ENCODE results near the gene SLCO2A1. TPM values are rescaled to one million over a fixed set of nuclear protein-coding genes. Genes with fewer than 3 reads are reported as not detected.

SLCO2A1 gene
- total RNA-seq, 2 experiments from 2014 or later, result not detected

GRCh38 chr3:133989936-133990702, 39.6 kb downstream of the SLCO2A1 start:
- peaks cover 9% of the 10 kb centered on the region for H3K27me3 Mint-ChIP-seq (ENCODE audit: low read depth)
- DNase-seq, result no peak
- no peaks in the 10 kb centered on the region for H3K4me1 Mint-ChIP-seq (ENCODE audit: low read depth)
- H3K36me3 Mint-ChIP-seq (ENCODE audit: low read depth), result no peaks in the 10 kb centered on the region
- no peak overlapping the region for H3K27ac Mint-ChIP-seq
- CTCF ChIA-PET, result no interaction called here
- no peaks in the 10 kb centered on the region for H3K9me3 Mint-ChIP-seq
- intact Hi-C loops (cut with micrococcal nuclease), result no loop called here
- H3K4me3 Mint-ChIP-seq, result no peak overlapping the region

- no peaks in the 10 kb centered on the region for H3K9me3 Mint-ChIP-seq
- H3K4me3 Mint-ChIP-seq, result no peak overlapping the region
- H3K27ac Mint-ChIP-seq, result no peak overlapping the region
- intact Hi-C loops (cut with micrococcal nuclease), result no loop called here
- DNase-seq, result no peak
- CTCF ChIA-PET, result no interaction called here
- H3K4me1 Mint-ChIP-seq (ENCODE audit: low read depth), result no peaks in the 10 kb centered on the region
- peaks cover 6% of the 10 kb centered on the region for H3K27me3 Mint-ChIP-seq (ENCODE audit: low read depth)
- H3K36me3 Mint-ChIP-seq (ENCODE audit: low read depth), result no peaks in the 10 kb centered on the region
These were observed 41.0 kb downstream of the SLCO2A1 start for GRCh38 chr3:133988631-133989161.

- Mint-ChIP-seq H3K27me3 (ENCODE audit: low read depth) (peaks cover 4% of the 10 kb centered on the region), H3K4me1 (ENCODE audit: low read depth) (no peaks in the 10 kb centered on the region), H3K4me3 (no peak overlapping the region), H3K27ac (no peak overlapping the region), H3K9me3 (no peaks in the 10 kb centered on the region), H3K36me3 (ENCODE audit: low read depth) (no peaks in the 10 kb centered on the region)
- intact Hi-C loops (cut with micrococcal nuclease), result no loop called here
- DNase-seq, result no peak
- CTCF ChIA-PET, result no interaction called here
These were observed 41.7 kb downstream of the SLCO2A1 start for GRCh38 chr3:133987948-133988484.

- intact Hi-C loops (cut with micrococcal nuclease), result no loop called here
- Mint-ChIP-seq H3K9me3 (no peaks in the 10 kb centered on the region), H3K27me3 (ENCODE audit: low read depth) (peaks cover 4% of the 10 kb centered on the region), H3K4me3 (no peak overlapping the region), H3K4me1 (ENCODE audit: low read depth) (no peaks in the 10 kb centered on the region), H3K27ac (no peak overlapping the region), H3K36me3 (ENCODE audit: low read depth) (no peaks in the 10 kb centered on the region)
- CTCF ChIA-PET, result interaction anchor here (1.0 kb wide), 1 partner anchor 8 kb away, joined by 4 read pairs; no protein-coding TSS in a partner anchor
- no peak for DNase-seq
These were observed 42.6 kb downstream of the SLCO2A1 start for GRCh38 chr3:133987136-133987535.

GRCh38 chr3:133986311-133986710, 43.4 kb downstream of the SLCO2A1 start:
- H3K4me3 Mint-ChIP-seq, result no peak overlapping the region
- H3K9me3 Mint-ChIP-seq, result no peaks in the 10 kb centered on the region
- peaks cover 4% of the 10 kb centered on the region for H3K27me3 Mint-ChIP-seq (ENCODE audit: low read depth)
- intact Hi-C loops (cut with micrococcal nuclease), result no loop called here
- no peaks in the 10 kb centered on the region for H3K36me3 Mint-ChIP-seq (ENCODE audit: low read depth)
- no peaks in the 10 kb centered on the region for H3K4me1 Mint-ChIP-seq (ENCODE audit: low read depth)
- H3K27ac Mint-ChIP-seq, result no peak overlapping the region
- no peak for DNase-seq
- CTCF ChIA-PET, result interaction anchor here (0.6 to 1.0 kb wide), 2 partner anchors 9 to 162 kb away, joined by 3 to 4 read pairs; no protein-coding TSS in a partner anchor

GRCh38 chr3:133984975-133985374, 44.8 kb downstream of the SLCO2A1 start:
- intact Hi-C loops (cut with micrococcal nuclease), result no loop called here
- no peaks in the 10 kb centered on the region for H3K9me3 Mint-ChIP-seq
- peaks cover under 1% of the 10 kb centered on the region for H3K27me3 Mint-ChIP-seq (ENCODE audit: low read depth)
- no peak overlapping the region for H3K27ac Mint-ChIP-seq
- H3K4me3 Mint-ChIP-seq, result no peak overlapping the region
- no peaks in the 10 kb centered on the region for H3K36me3 Mint-ChIP-seq (ENCODE audit: low read depth)
- DNase-seq, result no peak
- CTCF ChIA-PET, result no interaction called here
- no peaks in the 10 kb centered on the region for H3K4me1 Mint-ChIP-seq (ENCODE audit: low read depth)

GRCh38 chr3:133983576-133984560, 45.9 kb downstream of the SLCO2A1 start:
- H3K4me1 Mint-ChIP-seq (ENCODE audit: low read depth), result no peaks in the 10 kb centered on the region
- CTCF ChIA-PET, result no interaction called here
- H3K27ac Mint-ChIP-seq, result no peak overlapping the region
- no peaks in the 10 kb centered on the region for H3K36me3 Mint-ChIP-seq (ENCODE audit: low read depth)
- H3K27me3 Mint-ChIP-seq (ENCODE audit: low read depth), result no peaks in the 10 kb centered on the region
- H3K9me3 Mint-ChIP-seq, result no peaks in the 10 kb centered on the region
- DNase-seq, result no peak
- intact Hi-C loops (cut with micrococcal nuclease), result no loop called here
- H3K4me3 Mint-ChIP-seq, result no peak overlapping the region

- no peak for DNase-seq
- H3K9me3 Mint-ChIP-seq, result no peaks in the 10 kb centered on the region
- no peak overlapping the region for H3K4me3 Mint-ChIP-seq
- CTCF ChIA-PET, result interaction anchor here (0.6 kb wide), 1 partner anchor 87 kb away, joined by 3 read pairs; no protein-coding TSS in a partner anchor
- H3K27ac Mint-ChIP-seq, result no peak overlapping the region
- no peaks in the 10 kb centered on the region for H3K4me1 Mint-ChIP-seq (ENCODE audit: low read depth)
- no peaks in the 10 kb centered on the region for H3K27me3 Mint-ChIP-seq (ENCODE audit: low read depth)
- H3K36me3 Mint-ChIP-seq (ENCODE audit: low read depth), result no peaks in the 10 kb centered on the region
- intact Hi-C loops (cut with micrococcal nuclease), result no loop called here
These were observed 46.6 kb downstream of the SLCO2A1 start for GRCh38 chr3:133983126-133983525.

GRCh38 chr3:133980550-133980949, 49.2 kb downstream of the SLCO2A1 start:
- Mint-ChIP-seq H3K27ac (no peak overlapping the region), H3K4me3 (no peak overlapping the region), H3K36me3 (ENCODE audit: low read depth) (no peaks in the 10 kb centered on the region), H3K4me1 (ENCODE audit: low read depth) (no peaks in the 10 kb centered on the region), H3K9me3 (no peaks in the 10 kb centered on the region), H3K27me3 (ENCODE audit: low read depth) (no peaks in the 10 kb centered on the region)
- intact Hi-C loops (cut with micrococcal nuclease), result no loop called here
- CTCF ChIA-PET, result no interaction called here
- DNase-seq, result no peak

- Mint-ChIP-seq H3K27ac (no peak overlapping the region), H3K4me1 (ENCODE audit: low read depth) (no peaks in the 10 kb centered on the region), H3K36me3 (ENCODE audit: low read depth) (no peaks in the 10 kb centered on the region), H3K9me3 (no peaks in the 10 kb centered on the region), H3K27me3 (ENCODE audit: low read depth) (no peaks in the 10 kb centered on the region), H3K4me3 (no peak overlapping the region)
- DNase-seq, result no peak
- CTCF ChIA-PET, result no interaction called here
- intact Hi-C loops (cut with micrococcal nuclease), result no loop called here
These were observed 49.7 kb downstream of the SLCO2A1 start for GRCh38 chr3:133980035-133980434.

- DNase-seq, result no peak
- intact Hi-C loops (cut with micrococcal nuclease), result no loop called here
These were observed 50.2 kb downstream of the SLCO2A1 start for GRCh38 chr3:133979553-133979952.

GRCh38 chr3:133977568-133977967, 52.2 kb downstream of the SLCO2A1 start:
- DNase-seq, result no peak
- Mint-ChIP-seq H3K4me1 (ENCODE audit: low read depth) (no peaks in the 10 kb centered on the region), H3K9me3 (no peaks in the 10 kb centered on the region), H3K36me3 (ENCODE audit: low read depth) (no peaks in the 10 kb centered on the region), H3K4me3 (no peak overlapping the region), H3K27me3 (ENCODE audit: low read depth) (no peaks in the 10 kb centered on the region), H3K27ac (no peak overlapping the region)
- intact Hi-C loops (cut with micrococcal nuclease), result no loop called here
- CTCF ChIA-PET, result no interaction called here

More at GRCh38 chr3:133979553-133979952, 50.2 kb downstream of the SLCO2A1 start:
- Mint-ChIP-seq H3K4me3 (no peak overlapping the region), H3K9me3 (no peaks in the 10 kb centered on the region), H3K27me3 (ENCODE audit: low read depth) (no peaks in the 10 kb centered on the region), H3K27ac (no peak overlapping the region), H3K36me3 (ENCODE audit: low read depth) (no peaks in the 10 kb centered on the region), H3K4me1 (ENCODE audit: low read depth) (no peaks in the 10 kb centered on the region)
- CTCF ChIA-PET, result no interaction called here

Data from activated naive CD4-positive, alpha-beta T cell treated with anti-CD3 and anti-CD28 coated beads for 36 hours (primary cell).